Measurements from ENCODE around the gene ITPR1. TPM values are rescaled to one million over a fixed set of nuclear protein-coding genes. Genes with fewer than 3 reads are reported as not detected.

Gene ITPR1
- total and polyA plus RNA-seq, 2 experiments from 2014 or later: 17.6 to 28.8 TPM

DNA sequence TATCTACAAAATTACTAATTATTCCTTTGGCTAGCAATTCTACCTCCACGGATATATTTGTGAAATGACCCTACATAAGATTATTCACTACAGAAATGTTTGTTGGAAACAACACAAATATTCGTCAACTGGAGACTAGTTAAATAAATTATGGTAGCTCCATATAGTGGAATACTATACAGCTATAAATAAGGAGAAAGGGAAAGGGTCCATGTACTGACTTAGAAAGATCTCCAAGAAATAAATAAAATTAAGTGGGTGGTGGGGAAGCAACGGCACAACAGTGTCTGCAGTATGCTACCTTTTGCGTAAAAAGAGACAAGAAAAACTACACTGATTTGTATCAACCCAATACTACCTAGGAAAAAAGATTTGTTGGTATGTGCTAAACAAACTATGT, 389.4 kb downstream of the ITPR1 start:
- Histone ChIP-seq H3K4me1 (ENCODE audit: low read depth) (no peaks in the 10 kb centered on the region), H3K27me3 (no peaks in the 10 kb centered on the region), H3K4me3 (no peak overlapping the region), H3K9me3 (ENCODE audit: low read depth) (no peaks in the 10 kb centered on the region), H3K27ac (no peak overlapping the region), H3K36me3 (no peaks in the 10 kb centered on the region)
- TF ChIP-seq, protein P1, sequence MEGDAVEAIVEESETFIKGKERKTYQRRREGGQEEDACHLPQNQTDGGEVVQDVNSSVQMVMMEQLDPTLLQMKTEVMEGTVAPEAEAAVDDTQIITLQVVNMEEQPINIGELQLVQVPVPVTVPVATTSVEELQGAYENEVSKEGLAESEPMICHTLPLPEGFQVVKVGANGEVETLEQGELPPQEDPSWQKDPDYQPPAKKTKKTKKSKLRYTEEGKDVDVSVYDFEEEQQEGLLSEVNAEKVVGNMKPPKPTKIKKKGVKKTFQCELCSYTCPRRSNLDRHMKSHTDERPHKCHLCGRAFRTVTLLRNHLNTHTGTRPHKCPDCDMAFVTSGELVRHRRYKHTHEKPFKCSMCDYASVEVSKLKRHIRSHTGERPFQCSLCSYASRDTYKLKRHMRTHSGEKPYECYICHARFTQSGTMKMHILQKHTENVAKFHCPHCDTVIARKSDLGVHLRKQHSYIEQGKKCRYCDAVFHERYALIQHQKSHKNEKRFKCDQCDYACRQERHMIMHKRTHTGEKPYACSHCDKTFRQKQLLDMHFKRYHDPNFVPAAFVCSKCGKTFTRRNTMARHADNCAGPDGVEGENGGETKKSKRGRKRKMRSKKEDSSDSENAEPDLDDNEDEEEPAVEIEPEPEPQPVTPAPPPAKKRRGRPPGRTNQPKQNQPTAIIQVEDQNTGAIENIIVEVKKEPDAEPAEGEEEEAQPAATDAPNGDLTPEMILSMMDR (IDR thresholded peaks at IDR 0.05; ENCODE audit: low read depth, low read length): no peak
- DNase-seq (ENCODE audit: low read depth in 1 of 2, low spot score in 1 of 2): no peak

DNA sequence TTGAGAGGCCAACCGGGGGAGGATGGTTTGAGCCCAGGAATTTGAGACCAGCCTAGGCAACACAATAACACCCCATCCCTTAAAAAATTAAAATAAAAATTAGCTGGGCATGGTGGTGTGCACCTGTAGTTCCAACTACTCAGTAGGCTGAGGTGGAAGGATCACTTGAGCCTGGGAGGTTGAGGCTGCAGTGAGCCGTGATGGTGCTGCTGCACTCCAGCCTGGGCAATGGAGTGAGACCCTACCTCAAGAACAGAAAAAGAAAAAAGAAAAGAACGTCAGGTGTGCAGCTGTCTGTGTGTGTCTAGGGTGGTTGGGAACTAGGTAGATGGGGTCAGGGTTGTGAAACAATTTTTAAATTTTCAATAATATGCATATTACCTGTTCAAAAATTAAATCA, 389.9 kb downstream of the ITPR1 start:
- Histone ChIP-seq H3K36me3 (no peaks in the 10 kb centered on the region), H3K9me3 (ENCODE audit: low read depth) (no peaks in the 10 kb centered on the region), H3K27me3 (no peaks in the 10 kb centered on the region), H3K27ac (no peak overlapping the region), H3K4me1 (ENCODE audit: low read depth) (no peaks in the 10 kb centered on the region), H3K4me3 (no peak overlapping the region)
- no peak for DNase-seq (ENCODE audit: low read depth in 1 of 2, low spot score in 1 of 2)
- TF ChIP-seq, protein P1 (IDR thresholded peaks at IDR 0.05; ENCODE audit: low read depth, low read length): no peak

DNA sequence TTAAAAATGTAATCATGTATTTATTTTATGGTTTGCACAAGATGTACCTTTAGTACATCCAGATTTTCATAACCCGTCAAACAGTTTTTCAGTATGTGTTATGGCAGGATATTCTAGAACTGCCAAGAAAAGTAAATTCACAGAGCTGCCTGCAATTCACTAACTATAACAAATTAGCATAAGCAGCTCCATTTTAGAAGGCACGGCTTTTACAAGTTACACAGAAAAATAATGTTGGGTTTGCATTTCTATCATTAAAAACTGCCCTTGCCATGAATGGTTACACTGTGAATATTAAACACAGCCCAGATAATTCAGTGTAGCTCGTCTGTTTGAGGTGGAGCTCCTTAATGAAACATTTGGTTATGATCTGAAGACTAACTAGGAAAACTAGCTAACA, 391.7 kb downstream of the ITPR1 start:
- H3K27ac ChIP-seq: no peak overlapping the region
- no peak overlapping the region for H3K4me3 ChIP-seq
- no peaks in the 10 kb centered on the region for H3K4me1 ChIP-seq (ENCODE audit: low read depth)
- no peaks in the 10 kb centered on the region for H3K9me3 ChIP-seq (ENCODE audit: low read depth)
- no peak for DNase-seq (ENCODE audit: low read depth in 1 of 2, low spot score in 1 of 2)
- no peaks in the 10 kb centered on the region for H3K36me3 ChIP-seq
- TF ChIP-seq, protein P1 (IDR thresholded peaks at IDR 0.05; ENCODE audit: low read depth, low read length): no peak
- no peaks in the 10 kb centered on the region for H3K27me3 ChIP-seq

DNA sequence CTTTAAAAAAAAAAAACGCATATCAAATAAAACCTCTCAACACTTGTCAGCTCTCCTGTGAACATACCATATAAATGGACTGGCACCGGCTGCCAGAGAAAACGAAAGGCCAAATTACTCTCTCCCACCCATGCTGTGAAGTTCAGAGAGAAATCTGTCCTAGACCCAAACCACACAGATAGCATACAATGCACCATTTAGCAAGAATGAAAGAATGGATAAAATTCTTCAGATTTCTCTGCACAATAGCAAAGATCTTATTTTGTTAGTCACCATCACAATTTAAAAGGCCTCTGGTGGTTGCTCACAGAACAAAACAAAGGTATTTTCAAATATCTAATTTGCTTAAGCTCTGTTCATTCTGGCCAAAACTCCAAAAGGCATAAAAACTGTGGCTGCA, 392.2 kb downstream of the ITPR1 start:
- H3K4me1 ChIP-seq (ENCODE audit: low read depth): no peaks in the 10 kb centered on the region
- H3K4me3 ChIP-seq: no peak overlapping the region
- no peaks in the 10 kb centered on the region for H3K36me3 ChIP-seq
- no peaks in the 10 kb centered on the region for H3K9me3 ChIP-seq (ENCODE audit: low read depth)
- peak in 1 of 2 donors; percentile 82 for DNase-seq (ENCODE audit: low read depth in 1 of 2, low spot score in 1 of 2)
- TF ChIP-seq, protein P1 (IDR thresholded peaks at IDR 0.05; ENCODE audit: low read depth, low read length): peak; percentile 33
- H3K27ac ChIP-seq: no peak overlapping the region
- H3K27me3 ChIP-seq: no peaks in the 10 kb centered on the region

DNA sequence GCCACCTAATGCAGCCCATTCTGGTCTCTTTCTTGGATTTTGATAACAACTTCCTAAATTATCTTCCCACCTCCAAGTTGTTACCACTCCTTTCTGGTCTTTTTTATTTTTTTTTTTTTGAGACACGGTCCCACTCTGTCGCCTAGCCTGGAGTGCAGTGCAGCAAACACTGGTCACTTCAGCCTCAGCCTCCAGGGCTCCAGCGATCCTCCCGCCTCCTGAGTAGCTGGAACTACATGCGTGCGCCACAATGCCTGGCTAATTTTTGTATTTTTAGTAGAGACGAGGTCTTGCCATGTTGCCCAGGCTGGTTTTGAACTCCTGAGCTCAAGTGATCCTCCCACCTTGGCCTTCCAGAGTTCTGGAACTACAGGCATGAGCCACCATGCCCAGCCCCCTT, 393.3 kb downstream of the ITPR1 start:
- Histone ChIP-seq H3K27ac (no peak overlapping the region), H3K4me3 (no peak overlapping the region), H3K4me1 (ENCODE audit: low read depth) (no peaks in the 10 kb centered on the region), H3K27me3 (no peaks in the 10 kb centered on the region), H3K36me3 (no peaks in the 10 kb centered on the region), H3K9me3 (ENCODE audit: low read depth) (no peaks in the 10 kb centered on the region)
- no peak for DNase-seq (ENCODE audit: low read depth in 1 of 2, low spot score in 1 of 2)
- TF ChIP-seq, protein P1 (IDR thresholded peaks at IDR 0.05; ENCODE audit: low read depth, low read length): no peak

DNA sequence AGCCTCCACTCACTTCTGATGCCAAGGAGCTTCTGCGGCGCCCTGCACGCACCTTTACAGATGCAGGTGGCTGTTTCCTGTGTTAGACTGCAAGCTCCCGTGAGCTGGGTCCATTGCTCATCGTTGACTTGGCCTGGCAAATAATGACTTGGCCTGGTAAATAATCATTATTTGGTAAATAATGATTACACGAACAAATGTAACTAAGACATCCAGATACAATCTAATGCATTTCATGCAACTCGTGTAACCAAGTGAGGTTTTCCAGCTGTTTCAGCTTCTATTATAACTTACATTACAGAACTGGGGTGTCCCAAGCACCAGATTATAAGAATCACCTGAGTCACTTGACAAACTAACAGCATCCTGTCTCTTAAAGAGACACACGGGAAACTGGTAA, 394.0 kb downstream of the ITPR1 start:
- DNase-seq (ENCODE audit: low read depth in 1 of 2, low spot score in 1 of 2): no peak
- Histone ChIP-seq H3K27ac (no peak overlapping the region), H3K9me3 (ENCODE audit: low read depth) (no peaks in the 10 kb centered on the region), H3K4me3 (no peak overlapping the region), H3K27me3 (no peaks in the 10 kb centered on the region), H3K4me1 (ENCODE audit: low read depth) (no peaks in the 10 kb centered on the region), H3K36me3 (no peaks in the 10 kb centered on the region)
- TF ChIP-seq, protein P1 (IDR thresholded peaks at IDR 0.05; ENCODE audit: low read depth, low read length): no peak
